ENCODE measurements around the gene CARD6. TPM values are rescaled to one million over a fixed set of nuclear protein-coding genes. Genes with fewer than 3 reads are reported as not detected.
"Not testable (repeated sequence)": the region's sequence is repeated elsewhere in the genome, so short reads cannot be mapped to it uniquely, and the experiment has no call there.

Gene CARD6
- total RNA-seq, 1 experiment from 2014 or later: 0.49 TPM

DNA sequence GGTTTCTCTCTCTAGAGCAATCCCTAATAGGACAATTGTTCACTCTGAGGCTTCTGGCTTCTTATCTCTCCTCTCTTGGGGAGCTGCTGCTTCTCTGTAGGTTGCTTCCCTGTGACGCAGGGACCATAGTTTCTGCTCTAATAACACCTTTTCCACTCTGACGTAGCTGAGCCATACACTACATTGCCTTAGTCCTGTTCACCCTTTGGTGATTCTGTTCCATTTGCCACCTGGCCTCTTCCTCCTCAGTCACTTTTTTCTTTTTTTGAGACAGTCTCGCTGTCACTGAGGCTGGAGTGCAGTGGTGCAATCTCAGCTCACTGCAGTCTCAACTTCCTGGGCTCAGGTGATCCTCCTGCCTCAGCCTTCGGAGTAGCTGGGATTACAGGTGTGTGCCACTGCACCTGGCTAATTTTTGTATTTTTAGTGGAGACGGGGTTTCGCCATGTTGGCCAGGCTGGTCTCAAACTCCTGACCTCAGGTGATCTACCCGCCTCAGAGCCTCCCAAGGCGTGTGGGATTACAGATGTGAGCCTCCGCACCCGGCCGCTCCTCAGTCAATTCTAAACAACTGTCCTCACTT lies 15.6 kb upstream of the CARD6 start:
- H3K9me3 ChIP-seq (ENCODE audit: control insufficient read depth, insufficient read depth, low read depth, low read length); H3K27ac ChIP-seq (ENCODE audit: low read length); H3K27me3 ChIP-seq (ENCODE audit: control insufficient read depth, insufficient read depth, low read length); BruUV-seq (replicated peaks); intact Hi-C loops (cut with micrococcal nuclease; ENCODE audit: unreplicated experiment); in situ Hi-C loops (cut with HindIII; ENCODE audit: low pct_unique_long_range_greater_than_20kb, low sequenced_read_pairs); H3K4me1 ChIP-seq (ENCODE audit: control insufficient read depth, insufficient read depth, low read length); CTCF ChIA-PET; H3K4me3 ChIP-seq (ENCODE audit: low read depth in 2 of 2, low read length in 2 of 2); DNase-seq (ENCODE audit: low read depth, low spot score): not testable (repeated sequence)
- H3K36me3 ChIP-seq (ENCODE audit: control insufficient read depth, insufficient read depth, low read length): peaks cover 29% of the 10 kb centered on the region
- ATAC-seq: peak; percentile 54
- POLR2A ChIA-PET: interaction anchor here (1.0 kb wide), 1 partner anchor 14 kb away, joined by 3 read pairs; no protein-coding TSS in a partner anchor
- peak; percentile 58 for TF ChIP-seq POLR2AphosphoS5 (IDR thresholded peaks at IDR 0.05; ENCODE audit: low read depth, low read length)

DNA sequence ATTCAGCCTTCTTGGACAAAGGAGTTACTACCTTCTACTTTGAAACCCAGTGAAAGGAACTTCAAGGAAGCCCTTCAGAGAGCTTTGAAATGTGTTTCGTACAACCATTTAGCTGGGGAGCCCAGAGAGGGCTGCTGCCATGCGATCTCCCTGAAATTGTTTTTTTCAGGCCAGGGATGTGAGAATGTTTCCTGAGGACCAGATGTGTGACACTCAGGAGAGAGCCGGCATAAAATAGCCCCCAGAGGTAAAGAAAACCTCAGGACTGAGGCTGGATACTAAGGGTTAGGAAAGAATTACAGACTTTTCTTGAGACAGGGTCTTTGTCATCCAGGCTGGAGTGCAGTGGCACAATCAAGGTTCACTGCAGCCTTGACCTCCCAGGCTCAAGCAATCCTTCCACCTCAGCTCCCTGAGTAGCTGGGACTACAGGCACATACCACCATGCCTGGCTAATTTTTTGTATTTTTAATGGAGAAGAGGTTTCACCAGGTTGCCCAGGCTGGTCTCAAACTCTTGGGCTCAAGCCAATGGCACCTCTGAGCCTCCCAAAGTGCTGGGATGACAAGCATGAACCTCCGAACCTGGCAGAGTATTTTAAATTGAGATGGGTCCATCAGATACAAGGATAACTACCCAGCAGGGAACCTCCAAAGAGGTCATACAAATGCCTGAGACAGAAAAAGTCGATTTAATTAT lies 14.5 kb upstream of the CARD6 start:
- no peak overlapping the region for H3K4me3 ChIP-seq (ENCODE audit: low read depth in 2 of 2, low read length in 2 of 2)
- no TSS peak for BruUV-seq (replicated peaks)
- ChIA-PET POLR2A (no interaction called here), CTCF (no interaction called here)
- in situ Hi-C loops (cut with HindIII; ENCODE audit: low pct_unique_long_range_greater_than_20kb, low sequenced_read_pairs) (no loop called here), intact Hi-C loops (cut with micrococcal nuclease; ENCODE audit: unreplicated experiment) (no loop called here)
- TF ChIP-seq SIN3A (IDR thresholded peaks at IDR 0.05; ENCODE audit: borderline replicate concordance, insufficient read depth, low read depth, low read length) (no peak), POLR2AphosphoS5 (IDR thresholded peaks at IDR 0.05; ENCODE audit: low read depth, low read length) (no peak; the same call in 1 of the 2 replicates), TCF7L2 (IDR thresholded peaks at IDR 0.05; ENCODE audit: low read depth, low read length) (no peak)
- TF ChIP-seq, protein P1, sequence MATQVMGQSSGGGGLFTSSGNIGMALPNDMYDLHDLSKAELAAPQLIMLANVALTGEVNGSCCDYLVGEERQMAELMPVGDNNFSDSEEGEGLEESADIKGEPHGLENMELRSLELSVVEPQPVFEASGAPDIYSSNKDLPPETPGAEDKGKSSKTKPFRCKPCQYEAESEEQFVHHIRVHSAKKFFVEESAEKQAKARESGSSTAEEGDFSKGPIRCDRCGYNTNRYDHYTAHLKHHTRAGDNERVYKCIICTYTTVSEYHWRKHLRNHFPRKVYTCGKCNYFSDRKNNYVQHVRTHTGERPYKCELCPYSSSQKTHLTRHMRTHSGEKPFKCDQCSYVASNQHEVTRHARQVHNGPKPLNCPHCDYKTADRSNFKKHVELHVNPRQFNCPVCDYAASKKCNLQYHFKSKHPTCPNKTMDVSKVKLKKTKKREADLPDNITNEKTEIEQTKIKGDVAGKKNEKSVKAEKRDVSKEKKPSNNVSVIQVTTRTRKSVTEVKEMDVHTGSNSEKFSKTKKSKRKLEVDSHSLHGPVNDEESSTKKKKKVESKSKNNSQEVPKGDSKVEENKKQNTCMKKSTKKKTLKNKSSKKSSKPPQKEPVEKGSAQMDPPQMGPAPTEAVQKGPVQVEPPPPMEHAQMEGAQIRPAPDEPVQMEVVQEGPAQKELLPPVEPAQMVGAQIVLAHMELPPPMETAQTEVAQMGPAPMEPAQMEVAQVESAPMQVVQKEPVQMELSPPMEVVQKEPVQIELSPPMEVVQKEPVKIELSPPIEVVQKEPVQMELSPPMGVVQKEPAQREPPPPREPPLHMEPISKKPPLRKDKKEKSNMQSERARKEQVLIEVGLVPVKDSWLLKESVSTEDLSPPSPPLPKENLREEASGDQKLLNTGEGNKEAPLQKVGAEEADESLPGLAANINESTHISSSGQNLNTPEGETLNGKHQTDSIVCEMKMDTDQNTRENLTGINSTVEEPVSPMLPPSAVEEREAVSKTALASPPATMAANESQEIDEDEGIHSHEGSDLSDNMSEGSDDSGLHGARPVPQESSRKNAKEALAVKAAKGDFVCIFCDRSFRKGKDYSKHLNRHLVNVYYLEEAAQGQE (IDR thresholded peaks at IDR 0.05; ENCODE audit: insufficient read depth in 1 of 2, low read depth in 2 of 2, low read length in 1 of 2): no peak
- TF ChIP-seq, protein P2, sequence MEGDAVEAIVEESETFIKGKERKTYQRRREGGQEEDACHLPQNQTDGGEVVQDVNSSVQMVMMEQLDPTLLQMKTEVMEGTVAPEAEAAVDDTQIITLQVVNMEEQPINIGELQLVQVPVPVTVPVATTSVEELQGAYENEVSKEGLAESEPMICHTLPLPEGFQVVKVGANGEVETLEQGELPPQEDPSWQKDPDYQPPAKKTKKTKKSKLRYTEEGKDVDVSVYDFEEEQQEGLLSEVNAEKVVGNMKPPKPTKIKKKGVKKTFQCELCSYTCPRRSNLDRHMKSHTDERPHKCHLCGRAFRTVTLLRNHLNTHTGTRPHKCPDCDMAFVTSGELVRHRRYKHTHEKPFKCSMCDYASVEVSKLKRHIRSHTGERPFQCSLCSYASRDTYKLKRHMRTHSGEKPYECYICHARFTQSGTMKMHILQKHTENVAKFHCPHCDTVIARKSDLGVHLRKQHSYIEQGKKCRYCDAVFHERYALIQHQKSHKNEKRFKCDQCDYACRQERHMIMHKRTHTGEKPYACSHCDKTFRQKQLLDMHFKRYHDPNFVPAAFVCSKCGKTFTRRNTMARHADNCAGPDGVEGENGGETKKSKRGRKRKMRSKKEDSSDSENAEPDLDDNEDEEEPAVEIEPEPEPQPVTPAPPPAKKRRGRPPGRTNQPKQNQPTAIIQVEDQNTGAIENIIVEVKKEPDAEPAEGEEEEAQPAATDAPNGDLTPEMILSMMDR (IDR thresholded peaks at IDR 0.05): no peak
- no peaks in the 10 kb centered on the region for H3K9me3 ChIP-seq (ENCODE audit: control insufficient read depth, insufficient read depth, low read depth, low read length)
- ATAC-seq (no peak), DNase-seq (ENCODE audit: low read depth, low spot score) (no peak)
- no peaks in the 10 kb centered on the region for H3K27me3 ChIP-seq (ENCODE audit: control insufficient read depth, insufficient read depth, low read length)
- H3K27ac ChIP-seq (ENCODE audit: low read length): no peak overlapping the region
- H3K36me3 ChIP-seq (ENCODE audit: control insufficient read depth, insufficient read depth, low read length): peaks cover 37% of the 10 kb centered on the region
- peaks cover 3% of the 10 kb centered on the region; the same call in 1 of the 2 replicates for H3K4me1 ChIP-seq (ENCODE audit: control insufficient read depth, insufficient read depth, low read length)

All from Panc1 (cell line).